ENCODE results near the gene CBX4. TPM values are rescaled to one million over a fixed set of nuclear protein-coding genes. Genes with fewer than 3 reads are reported as not detected.
A peak's percentile ranks its signal among the peaks of the same experiment; 100 is the strongest.

Gene CBX4
- total RNA-seq, 6 experiments from 2014 or later, result 18.2 to 20.2 (median 19.3) TPM

DNA sequence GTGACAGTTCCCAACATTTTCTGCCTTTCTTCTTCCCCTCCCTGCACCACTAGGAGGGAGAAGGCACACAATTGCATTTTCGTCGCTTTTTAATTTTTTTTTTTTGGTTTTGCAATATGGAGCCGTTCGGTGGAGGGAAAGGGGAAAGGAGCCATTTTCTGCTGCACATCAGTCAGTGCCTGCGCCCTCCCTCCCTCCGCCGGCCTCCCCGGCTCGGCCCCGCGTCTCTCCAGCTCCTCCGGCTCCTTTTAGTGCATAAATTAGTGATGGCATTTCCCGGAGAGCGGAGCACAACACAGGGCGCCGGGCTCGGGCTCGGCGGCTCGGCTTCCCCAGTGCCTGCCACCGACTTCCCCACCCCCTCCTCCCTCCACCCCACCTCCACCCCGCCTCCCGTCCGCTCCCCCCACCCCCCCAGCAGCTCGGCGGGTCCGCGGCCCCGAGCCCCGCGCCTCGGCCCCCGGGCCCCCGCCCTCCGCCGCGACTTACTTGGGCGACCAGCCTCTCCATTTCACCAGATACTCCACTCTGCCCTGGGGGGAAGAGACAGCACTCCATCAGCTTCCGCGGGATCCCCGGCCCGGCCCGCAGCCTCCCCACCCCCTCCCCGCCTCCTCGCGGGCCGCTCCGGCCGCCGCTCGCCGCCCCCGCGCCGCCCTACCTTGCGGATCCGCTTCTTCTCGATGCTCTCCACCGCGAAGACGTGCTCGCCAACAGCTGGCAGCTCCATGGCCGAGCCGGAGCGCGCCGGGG lies 542 bp downstream of the CBX4 start:
- Mint-ChIP-seq H3K27ac (peak overlapping the region; percentile 90), H3K27me3 (ENCODE audit: insufficient read depth) (peaks cover 25% of the 10 kb centered on the region), H3K4me3 (peak overlapping the region; percentile 97), H3K36me3 (ENCODE audit: low read depth) (0 out of 2 replicates have a peak, but pooled peaks cover 4% of the 10 kb centered on the region), H3K9me3 (no peaks in the 10 kb centered on the region), H3K4me1 (ENCODE audit: low read depth) (peaks cover 5% of the 10 kb centered on the region; the same call in 1 of the 2 replicates)
- TF ChIP-seq, protein P1, sequence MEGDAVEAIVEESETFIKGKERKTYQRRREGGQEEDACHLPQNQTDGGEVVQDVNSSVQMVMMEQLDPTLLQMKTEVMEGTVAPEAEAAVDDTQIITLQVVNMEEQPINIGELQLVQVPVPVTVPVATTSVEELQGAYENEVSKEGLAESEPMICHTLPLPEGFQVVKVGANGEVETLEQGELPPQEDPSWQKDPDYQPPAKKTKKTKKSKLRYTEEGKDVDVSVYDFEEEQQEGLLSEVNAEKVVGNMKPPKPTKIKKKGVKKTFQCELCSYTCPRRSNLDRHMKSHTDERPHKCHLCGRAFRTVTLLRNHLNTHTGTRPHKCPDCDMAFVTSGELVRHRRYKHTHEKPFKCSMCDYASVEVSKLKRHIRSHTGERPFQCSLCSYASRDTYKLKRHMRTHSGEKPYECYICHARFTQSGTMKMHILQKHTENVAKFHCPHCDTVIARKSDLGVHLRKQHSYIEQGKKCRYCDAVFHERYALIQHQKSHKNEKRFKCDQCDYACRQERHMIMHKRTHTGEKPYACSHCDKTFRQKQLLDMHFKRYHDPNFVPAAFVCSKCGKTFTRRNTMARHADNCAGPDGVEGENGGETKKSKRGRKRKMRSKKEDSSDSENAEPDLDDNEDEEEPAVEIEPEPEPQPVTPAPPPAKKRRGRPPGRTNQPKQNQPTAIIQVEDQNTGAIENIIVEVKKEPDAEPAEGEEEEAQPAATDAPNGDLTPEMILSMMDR (IDR thresholded peaks at IDR 0.05), result peak; percentile 36
- DNase-seq, result peak; percentile 52

DNA sequence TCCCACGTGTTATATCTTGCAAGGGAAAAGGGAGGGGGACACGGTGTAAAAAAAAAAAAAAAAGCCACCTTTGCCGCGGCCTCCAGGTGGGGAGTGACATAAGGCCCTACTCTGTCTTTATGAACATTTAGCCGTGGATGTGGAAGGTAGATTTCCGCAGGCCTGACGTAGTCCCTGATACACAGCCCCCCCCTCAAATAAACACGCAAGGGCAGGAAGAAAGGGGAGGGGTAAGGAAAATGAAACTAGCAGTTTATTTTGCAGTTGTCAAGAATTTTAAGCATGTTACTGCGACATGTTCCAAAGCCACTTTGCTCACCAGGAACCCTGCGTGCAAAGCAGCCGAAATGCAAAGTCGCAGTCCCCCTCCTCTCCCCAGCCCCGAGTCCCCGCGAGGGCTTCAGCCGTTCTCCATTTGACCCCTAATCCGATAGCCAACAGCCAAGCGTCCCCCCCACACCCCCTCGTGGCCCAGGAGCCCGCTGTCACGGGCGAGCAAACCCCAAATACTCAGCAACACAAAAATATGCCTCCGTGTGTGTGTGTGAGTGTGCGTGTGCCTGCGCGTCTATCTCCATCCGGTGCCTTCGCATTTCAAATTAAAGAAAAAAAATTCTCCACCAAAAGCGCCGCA lies 1.2 kb downstream of the CBX4 start:
- H3K27me3 Mint-ChIP-seq (ENCODE audit: insufficient read depth), result peaks cover 21% of the 10 kb centered on the region
- H3K4me3 Mint-ChIP-seq, result peak overlapping the region; percentile 97
- TF ChIP-seq, protein P1 (IDR thresholded peaks at IDR 0.05), result no peak
- H3K9me3 Mint-ChIP-seq, result no peaks in the 10 kb centered on the region
- peak overlapping the region; percentile 90 for H3K27ac Mint-ChIP-seq
- peaks cover 5% of the 10 kb centered on the region; the same call in 1 of the 2 replicates for H3K4me1 Mint-ChIP-seq (ENCODE audit: low read depth)
- no peak for DNase-seq
- H3K36me3 Mint-ChIP-seq (ENCODE audit: low read depth), result peaks cover 8% of the 10 kb centered on the region

DNA sequence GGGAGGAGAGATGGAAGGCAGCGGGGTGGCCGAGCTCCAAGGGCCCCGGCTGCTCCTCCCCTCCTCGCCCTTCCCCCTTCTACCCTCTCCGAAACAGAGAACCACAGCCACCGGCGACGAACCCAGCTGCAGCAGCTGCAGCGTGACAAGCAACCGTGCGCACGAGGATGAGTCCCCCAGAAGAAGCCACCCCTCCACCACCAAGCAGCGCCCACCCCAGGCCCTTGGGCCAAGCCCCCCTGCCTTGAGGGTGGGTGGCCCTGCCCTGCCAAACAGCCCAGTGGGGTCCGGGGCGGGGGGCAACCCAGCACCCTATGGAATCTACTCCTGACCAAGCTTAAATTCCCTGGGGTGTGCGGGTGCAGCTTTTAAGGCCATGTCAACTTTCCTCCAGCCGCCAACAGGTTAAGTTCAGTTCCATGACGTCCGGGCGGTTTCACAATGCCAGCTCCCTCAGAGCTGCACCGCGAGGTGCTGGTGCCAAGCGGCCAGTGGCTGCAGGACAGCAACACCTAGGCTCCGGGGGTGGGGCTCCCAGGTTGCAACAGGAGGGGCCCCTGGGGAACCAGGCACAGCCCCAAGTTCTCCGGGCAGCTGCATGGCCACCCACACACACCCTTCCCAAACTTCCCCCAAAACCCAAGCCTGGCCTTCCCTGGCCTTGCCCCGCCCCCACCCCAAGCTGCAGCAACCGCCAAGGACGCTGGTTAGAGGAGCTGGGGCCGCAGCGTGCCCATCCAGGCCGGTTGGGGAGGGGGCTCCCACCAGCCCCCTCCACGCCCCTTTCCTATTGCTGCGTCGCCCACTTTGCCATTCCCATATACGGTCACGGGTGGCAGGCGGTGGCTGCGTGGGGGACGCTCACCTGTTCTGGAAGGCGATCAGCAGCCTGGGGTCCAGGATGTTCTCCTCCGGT lies 2.0 kb downstream of the CBX4 start:
- no peak for DNase-seq
- H3K36me3 Mint-ChIP-seq (ENCODE audit: low read depth), result peaks cover 9% of the 10 kb centered on the region
- H3K27me3 Mint-ChIP-seq (ENCODE audit: insufficient read depth), result peaks cover 15% of the 10 kb centered on the region
- TF ChIP-seq, protein P1 (IDR thresholded peaks at IDR 0.05), result no peak
- H3K27ac Mint-ChIP-seq, result no peak overlapping the region
- peak overlapping the region; percentile 97 for H3K4me3 Mint-ChIP-seq
- no peaks in the 10 kb centered on the region for H3K9me3 Mint-ChIP-seq
- peaks cover 5% of the 10 kb centered on the region; the same call in 1 of the 2 replicates for H3K4me1 Mint-ChIP-seq (ENCODE audit: low read depth)

DNA sequence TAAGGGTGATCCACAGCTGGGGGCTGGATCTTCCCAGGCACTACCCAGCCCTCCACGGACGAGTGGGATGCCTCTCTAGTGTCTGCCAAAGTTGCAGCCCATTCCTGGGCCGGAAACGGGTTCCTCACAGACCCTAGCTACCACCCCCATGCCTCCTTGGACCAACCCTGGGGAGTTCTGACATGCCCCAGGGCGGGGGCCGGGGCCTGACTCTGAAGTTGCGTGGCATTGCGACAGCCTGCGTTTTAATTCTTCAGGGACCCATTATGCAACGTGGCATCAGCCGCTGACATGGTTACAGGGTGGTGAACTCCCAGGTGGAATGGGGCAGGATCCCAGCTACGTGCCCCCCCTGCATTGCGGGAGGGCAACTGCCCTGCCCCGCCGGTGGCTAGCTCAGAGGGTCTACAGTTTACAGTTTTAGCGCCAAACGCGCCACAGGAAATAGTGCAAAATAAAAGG lies 2.7 kb downstream of the CBX4 start:
- TF ChIP-seq, protein P1 (IDR thresholded peaks at IDR 0.05), result no peak
- Mint-ChIP-seq H3K27ac (no peak overlapping the region), H3K4me1 (ENCODE audit: low read depth) (peaks cover 5% of the 10 kb centered on the region; the same call in 1 of the 2 replicates), H3K4me3 (no peak overlapping the region), H3K9me3 (no peaks in the 10 kb centered on the region), H3K27me3 (ENCODE audit: insufficient read depth) (peaks cover 11% of the 10 kb centered on the region), H3K36me3 (ENCODE audit: low read depth) (peaks cover 9% of the 10 kb centered on the region)
- DNase-seq, result no peak

DNA sequence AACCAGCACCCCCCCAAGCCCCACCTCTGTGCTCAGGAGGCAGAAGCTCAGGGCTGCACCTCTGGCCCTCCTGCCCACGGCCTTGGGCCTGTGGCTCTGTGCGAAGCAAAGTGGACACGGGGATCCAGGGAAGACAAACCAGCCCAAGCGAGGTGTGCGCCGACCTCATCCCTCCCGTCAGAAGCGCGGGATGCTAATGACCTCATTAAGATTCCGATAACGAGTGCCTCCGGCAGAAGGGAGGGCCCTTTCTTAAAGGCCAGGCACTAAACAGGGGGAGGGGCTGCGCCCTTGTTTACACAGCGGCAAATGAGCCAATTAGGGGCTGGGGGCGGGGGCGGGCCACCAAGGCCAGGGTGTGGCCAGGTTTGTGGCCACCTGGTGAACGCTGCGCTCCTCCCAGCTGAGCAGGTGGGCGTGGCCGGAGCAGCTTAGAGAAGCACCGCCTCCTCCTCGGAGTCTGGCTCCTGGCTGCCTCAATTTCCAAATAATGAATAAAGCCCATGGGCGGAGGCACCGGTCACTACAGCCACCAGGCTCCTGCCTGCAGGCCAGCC lies 3.2 kb downstream of the CBX4 start:
- Mint-ChIP-seq H3K4me1 (ENCODE audit: low read depth) (peaks cover 5% of the 10 kb centered on the region; the same call in 1 of the 2 replicates), H3K27me3 (ENCODE audit: insufficient read depth) (peaks cover 8% of the 10 kb centered on the region), H3K9me3 (no peaks in the 10 kb centered on the region), H3K36me3 (ENCODE audit: low read depth) (peaks cover 9% of the 10 kb centered on the region), H3K4me3 (no peak overlapping the region), H3K27ac (no peak overlapping the region)
- no peak for DNase-seq
- TF ChIP-seq, protein P1 (IDR thresholded peaks at IDR 0.05), result no peak

Data from HFFc6 (cell line).